T-helper 1 cell treated with Interleukin-12 subunit alpha and Interleukin-12 subunit beta and Interleukin-4 antibody, amounts not matched to agents 30 μg/mL and 1 μg/mL, for 36 hours (primary cell): ENCODE measurements around the gene RGCC.
"Not testable (repeated sequence)": the region's sequence is repeated elsewhere in the genome, so short reads cannot be mapped to it uniquely, and the experiment has no call there.

Experiments used
- H3K27ac Mint-ChIP-seq: one replicate; pipeline ENCODE4 v1.8.0; 2021; ENCODE audit warnings: mild to moderate bottlenecking, mixed read lengths
- H3K27me3 Mint-ChIP-seq: one replicate; pipeline ENCODE4 v1.8.0; 2021; ENCODE audit warnings: low read depth, mixed read lengths
- H3K36me3 Mint-ChIP-seq: one replicate; pipeline ENCODE4 v1.8.0; 2021; ENCODE audit warnings: low read depth, mixed read lengths
- H3K4me1 Mint-ChIP-seq: one replicate; pipeline ENCODE4 v1.8.0; 2021; ENCODE audit warnings: low read depth, mixed read lengths
- H3K4me3 Mint-ChIP-seq: one replicate; pipeline ENCODE4 v1.8.0; 2021; ENCODE audit warnings: mild to moderate bottlenecking, moderate library complexity, mixed read lengths
- H3K9me3 Mint-ChIP-seq: one replicate; pipeline ENCODE4 v1.8.0; 2021; ENCODE audit warnings: mixed read lengths

RGCC gene

DNA sequence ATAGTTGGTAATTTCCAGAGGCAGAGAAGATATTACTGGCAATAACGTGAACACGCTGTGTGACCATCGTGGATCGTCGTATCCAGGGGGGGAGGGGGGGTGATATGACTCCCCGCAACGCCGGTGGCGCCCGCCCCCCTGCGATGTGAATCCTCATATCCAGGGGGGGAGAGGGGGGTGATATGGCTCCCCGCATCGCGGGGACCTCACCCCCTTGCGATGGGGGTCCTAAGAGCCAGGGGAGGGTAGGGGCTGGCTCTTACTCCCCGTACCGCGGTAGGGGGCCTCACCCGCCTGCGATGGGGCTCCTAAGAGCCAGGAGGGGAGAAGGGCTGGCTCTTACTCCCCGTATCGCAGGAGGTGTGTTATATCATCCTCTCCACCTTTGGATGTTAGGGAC, 31.3 kb upstream of the RGCC start:
- Mint-ChIP-seq H3K9me3 (no peaks in the 10 kb centered on the region), H3K36me3 (no peaks in the 10 kb centered on the region), H3K27me3 (no peaks in the 10 kb centered on the region), H3K4me3 (no peak overlapping the region), H3K27ac (no peak overlapping the region), H3K4me1 (peaks cover 8% of the 10 kb centered on the region)

DNA sequence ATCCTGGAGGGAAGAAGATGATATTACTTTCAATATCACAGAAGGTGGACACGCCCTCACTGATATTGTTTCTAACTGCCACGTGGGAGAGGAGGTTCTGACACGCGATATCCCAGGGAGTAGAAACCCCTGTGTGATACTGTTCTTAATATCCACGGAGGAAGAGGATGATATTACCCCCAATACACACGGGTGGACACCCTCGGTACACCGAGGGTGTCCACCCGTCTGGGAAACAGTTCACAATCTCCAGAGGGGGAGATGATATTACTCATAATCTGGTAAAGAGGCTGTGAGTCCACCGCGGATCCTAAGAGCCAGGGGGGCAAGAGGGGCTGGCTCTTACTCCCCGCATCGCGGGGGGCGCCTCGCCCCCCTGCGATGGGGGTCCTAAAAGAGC, 29.7 kb upstream of the RGCC start:
- no peaks in the 10 kb centered on the region for H3K27me3 Mint-ChIP-seq
- no peak overlapping the region for H3K27ac Mint-ChIP-seq
- no peaks in the 10 kb centered on the region for H3K36me3 Mint-ChIP-seq
- peak overlapping the region; percentile 10 for H3K4me3 Mint-ChIP-seq
- peaks cover 8% of the 10 kb centered on the region for H3K4me1 Mint-ChIP-seq
- H3K9me3 Mint-ChIP-seq: no peaks in the 10 kb centered on the region

DNA sequence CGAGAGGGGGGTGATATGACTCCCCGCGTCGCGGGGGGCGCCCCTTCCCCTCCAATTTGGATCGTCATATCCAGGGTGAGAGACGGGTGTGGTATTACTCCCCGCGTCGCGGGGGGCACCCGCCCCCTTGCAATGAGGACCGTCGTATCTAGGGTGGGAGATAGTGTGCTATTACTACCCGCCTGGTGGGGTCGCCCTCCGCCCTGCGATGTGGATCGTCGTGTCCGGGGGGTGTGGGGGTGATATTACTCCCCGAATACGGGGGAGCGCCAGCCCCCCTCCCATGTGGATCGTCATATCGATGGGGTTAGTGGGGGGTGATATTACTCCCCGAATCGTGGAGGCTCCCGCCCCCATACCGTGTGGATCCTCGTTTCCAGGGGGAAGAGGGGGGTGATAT, 29.2 kb upstream of the RGCC start:
- Mint-ChIP-seq H3K27ac (no peak overlapping the region), H3K4me3 (no peak overlapping the region), H3K4me1 (peaks cover 8% of the 10 kb centered on the region), H3K36me3 (no peaks in the 10 kb centered on the region), H3K27me3 (no peaks in the 10 kb centered on the region), H3K9me3 (no peaks in the 10 kb centered on the region)

DNA sequence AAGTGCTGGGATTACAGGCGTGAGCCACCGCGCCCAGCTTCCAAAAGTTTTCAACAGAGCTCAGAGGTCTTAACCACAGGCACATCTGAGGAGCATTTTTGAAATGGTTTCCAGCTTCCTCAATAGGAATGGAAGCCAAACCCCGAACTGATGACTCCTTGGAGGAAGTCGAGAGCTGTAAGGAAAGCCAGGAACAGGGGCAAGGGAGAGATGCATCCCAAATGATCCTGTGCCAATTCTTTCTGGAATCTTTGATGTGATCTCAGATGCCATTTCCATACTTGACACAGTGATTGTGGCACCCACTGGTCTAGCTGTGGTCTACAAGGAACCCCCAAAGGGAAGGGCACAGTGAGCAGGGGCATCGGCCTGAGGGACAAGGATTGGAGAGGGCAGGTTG, 23.3 kb upstream of the RGCC start:
- H3K27ac Mint-ChIP-seq, H3K27me3 Mint-ChIP-seq, H3K9me3 Mint-ChIP-seq, H3K4me1 Mint-ChIP-seq, H3K36me3 Mint-ChIP-seq, H3K4me3 Mint-ChIP-seq: not testable (repeated sequence)

DNA sequence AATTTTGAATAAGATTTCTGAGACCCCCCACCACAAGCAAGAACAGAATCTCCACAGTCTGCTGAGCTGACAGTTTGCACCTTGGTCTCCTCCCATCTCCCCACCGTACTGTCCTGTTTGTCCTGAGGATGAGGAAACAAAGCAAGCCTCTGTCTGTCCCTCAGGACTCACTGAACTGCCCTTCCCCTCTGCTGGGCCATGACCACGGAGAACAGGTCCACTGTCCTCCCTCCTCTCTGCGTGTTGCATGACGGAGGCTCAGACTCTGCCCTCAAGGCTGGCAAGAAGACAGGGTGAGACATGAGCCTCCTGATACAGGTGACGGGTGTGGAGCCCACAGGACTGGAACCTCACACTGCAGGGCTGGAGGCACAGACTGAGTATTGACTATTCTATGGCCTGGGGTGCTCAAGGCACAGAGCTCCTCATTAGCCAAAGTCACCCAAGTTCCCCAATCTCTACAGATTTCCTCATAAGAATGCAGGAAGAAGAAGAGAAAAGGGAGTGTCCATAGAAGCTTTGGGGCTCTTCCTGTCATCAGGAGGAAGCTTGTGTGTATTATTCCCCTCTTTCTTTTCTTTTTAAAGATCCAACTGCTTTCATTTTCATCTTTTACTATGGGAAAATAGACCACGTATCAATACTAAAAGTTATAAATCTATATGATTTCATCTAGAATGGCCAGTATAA, 22.4 kb upstream of the RGCC start:
- Mint-ChIP-seq H3K27ac (no peak overlapping the region), H3K9me3 (no peaks in the 10 kb centered on the region), H3K36me3 (no peaks in the 10 kb centered on the region), H3K4me1 (no peaks in the 10 kb centered on the region), H3K27me3 (peaks cover 3% of the 10 kb centered on the region), H3K4me3 (no peak overlapping the region)

DNA sequence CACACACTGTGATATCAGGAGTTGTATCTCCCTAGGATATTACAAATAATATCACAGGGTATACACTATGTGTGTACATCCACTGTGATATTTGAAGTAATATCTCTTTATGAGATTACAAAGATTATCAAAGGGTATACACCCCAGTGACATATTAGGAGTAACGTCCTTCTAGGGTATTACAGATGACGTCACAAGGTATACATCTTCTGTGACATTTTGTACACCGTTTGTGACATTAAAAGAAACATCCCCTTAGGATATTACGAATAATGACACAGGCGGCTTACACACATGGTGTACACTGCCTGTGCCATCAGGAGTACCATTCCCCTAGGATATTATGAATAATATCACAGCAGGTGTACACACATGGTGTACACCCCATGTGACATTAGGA, 13.4 kb upstream of the RGCC start:
- no peak overlapping the region for H3K27ac Mint-ChIP-seq
- H3K27me3 Mint-ChIP-seq: no peaks in the 10 kb centered on the region
- H3K4me3 Mint-ChIP-seq: no peak overlapping the region
- no peaks in the 10 kb centered on the region for H3K36me3 Mint-ChIP-seq
- H3K9me3 Mint-ChIP-seq: no peaks in the 10 kb centered on the region
- no peaks in the 10 kb centered on the region for H3K4me1 Mint-ChIP-seq

DNA sequence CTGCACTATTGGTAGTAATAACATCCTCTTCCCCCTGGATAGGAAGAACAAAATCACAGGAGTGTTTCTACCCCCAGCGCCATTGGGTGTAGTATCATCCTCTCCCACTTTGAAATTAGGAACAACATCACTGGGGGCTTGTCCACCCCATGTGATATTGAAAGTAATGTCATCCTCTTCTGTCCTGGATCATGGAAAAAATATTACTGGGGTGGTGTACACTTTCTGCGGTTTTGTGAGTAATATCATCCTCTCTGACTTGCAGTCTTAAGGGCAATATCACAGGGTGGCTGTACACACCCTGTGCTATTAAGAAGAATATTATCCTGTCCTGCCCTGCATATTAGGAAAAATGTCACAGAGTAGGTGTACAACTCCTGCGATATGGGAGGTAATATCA, 4.9 kb upstream of the RGCC start:
- Mint-ChIP-seq H3K4me3 (no peak overlapping the region), H3K27ac (peak overlapping the region; percentile 50), H3K4me1 (peaks cover 9% of the 10 kb centered on the region), H3K36me3 (no peaks in the 10 kb centered on the region), H3K27me3 (peaks cover 27% of the 10 kb centered on the region), H3K9me3 (no peaks in the 10 kb centered on the region)

DNA sequence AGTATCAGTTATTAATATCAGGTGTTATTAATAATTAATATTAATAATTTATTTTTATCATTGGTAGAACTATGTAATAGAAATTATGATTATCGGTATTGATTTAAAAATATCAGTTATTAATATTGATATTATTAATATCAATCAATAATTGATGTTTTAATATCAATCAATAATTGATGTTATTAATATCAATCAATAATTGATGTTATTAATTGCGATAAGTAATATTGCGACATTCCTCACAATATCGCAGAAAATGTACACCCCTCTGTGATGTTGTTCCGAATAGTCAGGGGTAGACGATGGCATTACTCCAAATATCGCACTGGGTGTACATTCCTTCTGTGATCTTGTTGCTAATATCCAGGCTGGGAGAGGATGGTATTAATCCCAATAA, 3.7 kb upstream of the RGCC start:
- no peaks in the 10 kb centered on the region for H3K36me3 Mint-ChIP-seq
- no peaks in the 10 kb centered on the region for H3K9me3 Mint-ChIP-seq
- no peak overlapping the region for H3K27ac Mint-ChIP-seq

DNA sequence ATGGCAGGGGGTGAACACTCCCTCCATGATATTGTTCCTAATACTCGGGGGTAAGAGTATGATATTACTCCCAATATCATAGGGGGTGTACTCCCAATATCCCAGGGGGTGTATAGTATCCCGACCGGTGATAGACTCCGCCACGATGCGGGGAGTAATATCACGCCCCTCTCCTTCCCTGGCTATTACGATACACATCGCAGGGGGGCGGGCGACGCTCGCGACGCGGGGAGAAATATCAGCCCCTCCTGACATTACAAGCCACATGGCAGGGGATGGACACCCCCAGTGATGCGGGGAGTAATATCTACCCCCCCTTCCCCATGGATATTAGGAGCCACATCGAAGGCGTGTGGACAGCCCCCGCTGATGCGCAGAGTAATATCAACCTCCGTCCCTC, 3.2 kb upstream of the RGCC start:
- peaks cover 13% of the 10 kb centered on the region for H3K4me1 Mint-ChIP-seq
- peaks cover 27% of the 10 kb centered on the region for H3K27me3 Mint-ChIP-seq
- no peak overlapping the region for H3K4me3 Mint-ChIP-seq
- peaks cover 2% of the 10 kb centered on the region for H3K36me3 Mint-ChIP-seq
- H3K9me3 Mint-ChIP-seq: no peaks in the 10 kb centered on the region
- H3K27ac Mint-ChIP-seq: no peak overlapping the region

More for the DNA sequence above, 3.7 kb upstream of the RGCC start:
- Mint-ChIP-seq H3K27me3 (peaks cover 27% of the 10 kb centered on the region), H3K4me1 (peaks cover 9% of the 10 kb centered on the region), H3K4me3 (no peak overlapping the region)

DNA sequence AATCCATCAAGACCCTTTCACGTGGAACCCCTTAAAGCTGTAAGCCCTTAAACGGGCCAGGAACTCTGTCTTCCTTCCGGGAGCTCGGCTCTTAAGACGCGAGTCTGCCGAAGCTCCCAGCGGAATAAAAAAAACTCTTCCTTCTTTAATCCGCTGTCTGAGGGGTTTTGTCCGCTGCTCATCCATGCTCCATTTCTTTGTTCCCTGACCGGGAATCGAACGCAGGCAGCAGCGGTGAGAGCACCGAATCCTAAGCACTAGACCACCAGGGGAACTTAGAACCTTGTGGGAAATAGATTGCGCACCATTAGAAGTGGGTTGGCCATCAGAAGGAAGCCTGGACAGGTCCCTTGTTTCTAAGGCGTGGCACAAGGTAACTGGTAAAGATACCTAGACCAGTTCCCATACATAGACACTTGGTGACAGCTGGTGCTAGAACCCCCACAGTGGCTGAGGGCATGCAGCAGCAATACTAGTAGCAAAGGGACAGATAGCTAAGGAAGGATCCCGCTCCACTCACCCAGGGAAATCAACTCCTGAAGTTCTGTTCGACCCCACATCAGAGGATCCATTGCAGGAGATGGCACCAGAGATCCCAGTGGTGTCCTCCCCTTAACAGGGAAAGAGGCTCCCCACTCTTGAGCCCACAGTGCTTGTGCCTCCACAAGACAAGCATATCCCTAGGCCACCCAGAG, 1.5 kb upstream of the RGCC start:
- Mint-ChIP-seq H3K9me3 (no peaks in the 10 kb centered on the region), H3K27me3 (peaks cover 27% of the 10 kb centered on the region), H3K4me1 (peaks cover 30% of the 10 kb centered on the region), H3K27ac (peak overlapping the region; percentile 63), H3K36me3 (peaks cover 12% of the 10 kb centered on the region), H3K4me3 (peak overlapping the region; percentile 64)

DNA sequence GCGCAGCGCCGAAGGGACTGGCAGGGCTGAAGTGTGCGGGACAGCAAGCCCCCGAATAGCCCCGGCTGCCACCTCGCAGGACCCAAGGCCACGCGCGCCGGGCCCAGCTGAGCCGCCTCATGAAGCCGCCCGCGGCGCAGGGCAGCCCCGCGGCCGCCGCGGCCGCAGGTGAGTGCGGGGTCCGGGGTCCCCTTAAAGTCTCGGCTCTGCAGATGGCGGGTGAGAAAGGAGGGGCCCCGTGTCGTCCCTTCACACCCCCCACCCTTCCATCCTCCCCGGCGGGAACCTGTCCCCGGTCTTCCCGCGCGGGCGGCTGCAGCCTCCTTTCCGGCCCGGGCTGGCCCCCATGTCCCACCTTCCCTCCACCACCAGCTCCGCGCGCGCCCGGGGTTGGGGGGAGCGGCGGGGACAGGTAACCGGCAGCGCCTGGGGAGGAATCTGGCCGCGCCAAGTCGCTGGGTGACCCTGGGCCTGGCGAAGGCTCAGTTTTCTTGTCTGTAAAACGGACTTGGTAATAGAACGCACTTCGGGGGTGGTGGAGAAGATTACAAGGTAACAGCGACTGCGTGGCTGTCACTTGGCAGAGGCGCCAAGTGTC, 338 bp downstream of the RGCC start:
- Mint-ChIP-seq H3K27me3 (peaks cover 27% of the 10 kb centered on the region), H3K27ac (peak overlapping the region; percentile 90), H3K4me1 (peaks cover 45% of the 10 kb centered on the region), H3K4me3 (peak overlapping the region; percentile 88), H3K36me3 (peaks cover 16% of the 10 kb centered on the region), H3K9me3 (no peaks in the 10 kb centered on the region)

DNA sequence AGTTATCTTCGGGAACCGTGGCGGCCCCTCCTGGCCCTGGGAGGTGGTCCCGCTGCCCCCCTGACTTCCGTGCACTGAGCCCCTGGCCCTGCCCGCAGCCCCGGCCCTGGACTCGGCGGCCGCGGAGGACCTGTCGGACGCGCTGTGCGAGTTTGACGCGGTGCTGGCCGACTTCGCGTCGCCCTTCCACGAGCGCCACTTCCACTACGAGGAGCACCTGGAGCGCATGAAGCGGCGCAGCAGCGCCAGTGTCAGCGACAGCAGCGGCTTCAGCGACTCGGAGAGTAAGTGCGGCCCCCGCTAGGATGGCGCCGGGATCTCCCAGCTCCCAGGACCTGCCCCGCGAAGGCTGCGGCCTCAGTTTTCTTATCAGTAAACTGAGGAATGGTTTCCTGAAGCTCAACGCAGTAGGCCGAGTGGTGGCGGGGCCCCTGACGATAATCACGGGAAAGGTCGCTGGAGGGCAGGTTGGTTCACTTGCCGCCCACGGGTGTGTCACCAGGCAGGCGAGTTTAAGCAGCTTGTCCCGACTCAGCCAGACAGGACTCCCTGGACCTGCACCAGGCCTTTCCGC, 924 bp downstream of the RGCC start:
- H3K4me1 Mint-ChIP-seq: peaks cover 51% of the 10 kb centered on the region
- H3K27ac Mint-ChIP-seq: peak overlapping the region; percentile 90
- peaks cover 21% of the 10 kb centered on the region for H3K36me3 Mint-ChIP-seq
- H3K4me3 Mint-ChIP-seq: peak overlapping the region; percentile 88
- no peaks in the 10 kb centered on the region for H3K9me3 Mint-ChIP-seq
- H3K27me3 Mint-ChIP-seq: peaks cover 27% of the 10 kb centered on the region

DNA sequence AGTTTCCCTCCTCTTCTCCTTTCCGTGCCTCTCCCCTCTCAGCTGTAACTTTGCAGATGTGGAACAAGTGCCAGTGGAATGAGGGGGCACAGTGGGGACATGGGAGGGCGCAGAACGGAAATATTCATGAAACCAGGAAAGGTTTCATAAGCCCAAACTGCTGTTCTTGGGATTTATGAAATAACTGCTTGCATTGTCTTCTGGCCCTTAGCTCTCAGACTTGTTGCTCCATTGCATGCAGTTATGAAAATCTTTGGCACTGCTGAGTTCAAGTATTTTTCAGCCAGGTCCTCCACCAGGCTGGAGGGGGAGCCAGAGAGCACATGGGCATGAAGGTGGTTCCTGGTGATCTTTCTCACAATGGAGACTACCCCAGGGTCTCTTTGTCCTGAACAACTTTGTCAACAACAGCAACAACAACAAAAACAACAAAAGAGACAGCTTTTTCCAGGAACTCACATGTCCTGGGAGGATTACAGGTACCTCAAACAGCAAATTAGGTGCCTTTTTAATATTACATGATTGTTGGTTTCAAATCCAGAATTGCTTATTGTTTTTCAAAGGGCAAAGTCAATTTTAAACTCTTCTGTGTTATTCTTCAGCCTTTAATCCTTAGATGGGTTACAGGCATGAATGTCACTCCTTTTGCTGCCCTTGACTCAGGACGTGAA, 1.5 kb downstream of the RGCC start:
- H3K27me3 Mint-ChIP-seq: peaks cover 27% of the 10 kb centered on the region
- H3K4me3 Mint-ChIP-seq: peak overlapping the region; percentile 88
- H3K36me3 Mint-ChIP-seq: peaks cover 25% of the 10 kb centered on the region
- peaks cover 57% of the 10 kb centered on the region for H3K4me1 Mint-ChIP-seq
- no peaks in the 10 kb centered on the region for H3K9me3 Mint-ChIP-seq
- H3K27ac Mint-ChIP-seq: peak overlapping the region; percentile 90

DNA sequence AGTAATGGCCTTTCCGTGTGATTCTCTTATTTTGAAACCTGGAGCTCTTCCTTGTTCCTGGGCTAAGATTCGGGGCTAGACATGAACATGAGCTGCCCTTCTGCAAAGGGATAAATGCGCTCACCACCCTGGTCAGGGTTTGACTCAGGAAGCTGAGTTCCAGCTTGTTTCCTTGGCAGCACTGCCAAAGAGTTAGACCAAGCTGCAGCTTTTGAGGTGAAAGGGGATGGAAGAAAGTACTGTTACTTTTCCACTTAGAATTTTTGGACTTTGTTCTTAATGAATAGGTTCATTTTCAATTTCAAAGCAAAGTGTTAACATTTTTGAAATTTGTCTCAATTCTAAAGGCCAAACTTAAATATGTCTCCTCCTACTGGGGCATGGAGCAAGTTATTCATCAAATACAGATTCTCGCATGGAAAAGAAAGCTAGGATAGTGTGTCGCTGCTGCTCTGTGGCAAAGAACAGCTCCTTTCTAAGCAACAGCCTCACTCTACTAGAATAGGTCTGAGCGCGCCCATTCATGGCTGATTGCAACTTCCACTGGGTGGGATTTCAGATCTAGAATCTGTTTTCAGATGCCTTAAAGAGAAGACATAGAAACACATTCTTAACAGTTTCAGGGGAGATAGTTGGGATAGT, 2.2 kb downstream of the RGCC start:
- Mint-ChIP-seq H3K4me1 (peaks cover 64% of the 10 kb centered on the region), H3K27me3 (peaks cover 23% of the 10 kb centered on the region), H3K9me3 (no peaks in the 10 kb centered on the region), H3K4me3 (peak overlapping the region; percentile 88), H3K27ac (peak overlapping the region; percentile 90), H3K36me3 (peaks cover 26% of the 10 kb centered on the region)
